KMS-11 (cell line): ENCODE measurements around the gene UBN1.

Experiments
- H2AFZ ChIP-seq: fragments of 200-600 bp; sonication (generic); 2 replicates; pipeline ENCODE4 v1.6.1; 2016; ENCODE audit warnings: antibody characterized with exemption, mixed run types, low read depth
- H3K27ac ChIP-seq: fragments of 200-600 bp; sonication (generic); 2 replicates; pipeline ENCODE4 v1.6.1; 2016; ENCODE audit warnings: mild to moderate bottlenecking, mixed run types
- H3K27me3 ChIP-seq: fragments of 200-600 bp; sonication (generic); 2 replicates; pipeline ENCODE4 v1.6.1; 2017; ENCODE audit warnings: mild to moderate bottlenecking, low read depth, mixed run types, moderate library complexity; ENCODE audit not compliant: insufficient read depth
- H3K36me3 ChIP-seq: fragments of 200-600 bp; sonication (generic); 2 replicates; pipeline ENCODE4 v1.6.1; 2017; ENCODE audit warnings: mild to moderate bottlenecking, mixed run types; ENCODE audit not compliant: insufficient read depth
- H3K4me1 ChIP-seq: fragments of 200-600 bp; sonication (generic); 2 replicates; pipeline ENCODE4 v1.6.1; 2016; ENCODE audit warnings: mild to moderate bottlenecking, low read depth, mixed run types; ENCODE audit not compliant: poor library complexity, severe bottlenecking
- H3K4me2 ChIP-seq: fragments of 200-600 bp; sonication (generic); 2 replicates; pipeline ENCODE4 v1.7.0; 2016; ENCODE audit warnings: mild to moderate bottlenecking, mixed run types
- H3K4me3 ChIP-seq: fragments of 200-600 bp; sonication (generic); IDR thresholded peaks from 2 replicates; pipeline ENCODE4 v1.6.1; 2017; ENCODE audit warnings: low read depth, low read length, mixed read lengths; ENCODE audit not compliant: insufficient read depth
- H3K79me2 ChIP-seq: fragments of 200-600 bp; sonication (generic); 2 replicates; pipeline ENCODE4 v1.6.1; 2016; ENCODE audit warnings: low read depth, mixed run types; ENCODE audit not compliant: insufficient read depth
- H3K9ac ChIP-seq: fragments of 200-600 bp; sonication (generic); 2 replicates; pipeline ENCODE4 v1.6.1; 2016; ENCODE audit warnings: mild to moderate bottlenecking, mixed run types
- H4K20me1 ChIP-seq: fragments of 200-600 bp; sonication (generic); 2 replicates; pipeline ENCODE4 v1.6.1; 2016; ENCODE audit warnings: mild to moderate bottlenecking, mixed run types; ENCODE audit not compliant: insufficient read depth
- TF ChIP-seq, protein P1 (sequence below): fragments of 200-600 bp; sonication (generic); conservative IDR thresholded peaks from 2 replicates; pipeline ENCODE4 v1.6.1; 2017; ENCODE audit warnings: low read depth, mild to moderate bottlenecking, antibody characterized with exemption, low read length, moderate library complexity, mixed read lengths

UBN1 gene

DNA sequence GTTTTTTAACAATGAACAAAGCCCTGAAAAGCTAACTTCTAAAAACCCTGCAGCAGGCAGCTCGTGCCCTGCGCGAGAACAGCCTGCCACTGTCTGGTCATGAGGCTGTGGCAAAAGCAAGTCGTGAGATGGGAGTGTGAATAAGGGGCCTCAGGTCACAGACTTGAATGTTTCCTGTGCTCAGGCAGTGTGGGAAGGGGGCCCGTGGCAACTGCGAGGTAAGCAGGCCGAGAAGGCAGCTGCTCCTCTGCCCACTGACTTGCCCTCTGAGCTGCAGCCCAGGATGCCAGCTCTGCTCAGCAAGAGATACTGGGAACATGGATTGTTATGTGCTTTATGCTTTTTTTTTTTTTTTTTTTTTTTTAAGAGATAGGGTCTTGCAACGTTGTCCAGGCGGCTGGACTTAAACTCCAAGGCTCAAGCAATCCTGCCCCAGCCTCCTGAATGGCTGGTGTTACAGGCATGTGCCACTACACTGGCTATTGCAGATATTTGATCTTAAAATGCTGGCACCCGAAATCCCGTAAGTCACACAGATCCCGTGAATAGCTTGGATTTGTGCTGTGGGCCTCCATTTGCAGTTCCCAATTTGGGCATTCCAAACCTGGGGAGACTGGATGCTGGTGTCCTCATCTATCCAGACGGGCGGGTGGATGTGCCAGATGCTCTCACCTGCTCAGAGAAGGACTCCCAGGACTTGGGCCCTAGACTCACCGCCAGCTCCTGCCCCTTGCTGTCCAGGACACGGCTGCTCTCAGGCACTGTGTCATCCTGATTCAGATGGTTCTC lies 44.0 kb downstream of the UBN1 start:
- H3K79me2 ChIP-seq: no peaks in the 10 kb centered on the region
- H3K4me2 ChIP-seq: no peak overlapping the region
- H3K9ac ChIP-seq: no peak overlapping the region
- H4K20me1 ChIP-seq: no peaks in the 10 kb centered on the region
- TF ChIP-seq, protein P1, sequence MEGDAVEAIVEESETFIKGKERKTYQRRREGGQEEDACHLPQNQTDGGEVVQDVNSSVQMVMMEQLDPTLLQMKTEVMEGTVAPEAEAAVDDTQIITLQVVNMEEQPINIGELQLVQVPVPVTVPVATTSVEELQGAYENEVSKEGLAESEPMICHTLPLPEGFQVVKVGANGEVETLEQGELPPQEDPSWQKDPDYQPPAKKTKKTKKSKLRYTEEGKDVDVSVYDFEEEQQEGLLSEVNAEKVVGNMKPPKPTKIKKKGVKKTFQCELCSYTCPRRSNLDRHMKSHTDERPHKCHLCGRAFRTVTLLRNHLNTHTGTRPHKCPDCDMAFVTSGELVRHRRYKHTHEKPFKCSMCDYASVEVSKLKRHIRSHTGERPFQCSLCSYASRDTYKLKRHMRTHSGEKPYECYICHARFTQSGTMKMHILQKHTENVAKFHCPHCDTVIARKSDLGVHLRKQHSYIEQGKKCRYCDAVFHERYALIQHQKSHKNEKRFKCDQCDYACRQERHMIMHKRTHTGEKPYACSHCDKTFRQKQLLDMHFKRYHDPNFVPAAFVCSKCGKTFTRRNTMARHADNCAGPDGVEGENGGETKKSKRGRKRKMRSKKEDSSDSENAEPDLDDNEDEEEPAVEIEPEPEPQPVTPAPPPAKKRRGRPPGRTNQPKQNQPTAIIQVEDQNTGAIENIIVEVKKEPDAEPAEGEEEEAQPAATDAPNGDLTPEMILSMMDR: no peak
- H3K27ac ChIP-seq: no peak overlapping the region
- H2AFZ ChIP-seq: no peak overlapping the region
- H3K27me3 ChIP-seq: no peaks in the 10 kb centered on the region
- H3K4me3 ChIP-seq: no peak overlapping the region
- no peaks in the 10 kb centered on the region for H3K4me1 ChIP-seq
- no peaks in the 10 kb centered on the region for H3K36me3 ChIP-seq

DNA sequence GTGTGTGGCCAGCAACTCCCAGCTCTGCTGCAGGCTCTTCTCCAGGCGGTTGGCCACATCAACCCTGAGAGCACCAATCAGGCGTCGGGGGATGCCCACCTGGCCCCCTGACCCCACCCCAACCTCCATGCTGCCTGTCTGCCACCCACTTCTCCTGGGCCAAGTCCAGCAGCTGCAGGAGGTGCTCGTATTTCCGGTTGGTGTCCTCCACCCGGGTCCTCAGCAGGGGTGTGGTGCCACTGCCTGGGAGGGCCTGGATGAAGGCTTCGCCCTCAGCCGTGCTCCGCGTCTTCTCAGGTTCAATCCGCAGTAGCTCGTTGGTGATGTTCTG lies 44.6 kb downstream of the UBN1 start:
- TF ChIP-seq, protein P1: no peak
- Histone ChIP-seq H3K27me3 (no peaks in the 10 kb centered on the region), H3K4me2 (no peak overlapping the region), H3K9ac (no peak overlapping the region), H3K4me3 (no peak overlapping the region), H4K20me1 (no peaks in the 10 kb centered on the region), H3K4me1 (no peaks in the 10 kb centered on the region), H3K27ac (no peak overlapping the region), H3K79me2 (no peaks in the 10 kb centered on the region), H2AFZ (no peak overlapping the region), H3K36me3 (no peaks in the 10 kb centered on the region)

DNA sequence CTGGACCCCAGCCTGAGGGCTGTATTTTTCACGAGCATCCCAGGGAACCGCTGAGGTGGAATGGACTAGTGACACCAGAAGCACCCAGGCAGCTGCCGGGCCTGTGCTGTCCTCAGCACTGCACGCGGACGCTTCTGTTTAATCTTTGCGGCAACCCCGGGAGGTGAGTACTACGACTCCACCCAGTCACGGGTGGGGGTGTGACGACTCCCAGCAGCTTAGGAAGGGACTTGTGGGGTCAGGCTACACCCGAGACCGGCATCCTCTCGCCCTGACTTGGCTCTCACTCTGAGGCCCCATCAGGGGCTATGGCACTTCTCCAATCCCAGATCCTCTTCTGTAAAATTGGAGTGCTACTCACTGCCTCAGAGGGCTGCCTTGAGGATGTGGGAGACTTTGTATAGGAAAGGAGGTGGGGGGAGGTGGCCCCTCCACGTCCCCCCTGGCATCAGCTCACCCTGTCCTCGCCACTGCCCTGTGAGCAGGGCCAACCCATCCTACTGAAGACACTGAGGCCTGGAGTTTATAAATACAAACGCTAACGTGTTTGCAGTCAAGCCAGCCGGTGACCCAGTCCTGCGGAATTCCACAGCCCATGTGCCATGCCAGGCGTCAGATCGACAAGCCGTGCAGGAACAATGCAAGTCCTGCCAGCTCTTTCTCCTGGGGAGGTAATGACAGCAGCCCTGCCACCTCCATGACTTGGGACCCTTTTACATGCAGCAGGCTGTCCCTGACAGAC lies 45.3 kb downstream of the UBN1 start:
- no peak overlapping the region for H3K4me3 ChIP-seq
- no peak overlapping the region for H2AFZ ChIP-seq
- no peaks in the 10 kb centered on the region for H3K4me1 ChIP-seq
- H3K79me2 ChIP-seq: no peaks in the 10 kb centered on the region
- H4K20me1 ChIP-seq: no peaks in the 10 kb centered on the region
- no peak overlapping the region for H3K27ac ChIP-seq
- H3K27me3 ChIP-seq: no peaks in the 10 kb centered on the region
- no peaks in the 10 kb centered on the region for H3K36me3 ChIP-seq
- TF ChIP-seq, protein P1: no peak
- H3K9ac ChIP-seq: no peak overlapping the region
- no peak overlapping the region for H3K4me2 ChIP-seq

DNA sequence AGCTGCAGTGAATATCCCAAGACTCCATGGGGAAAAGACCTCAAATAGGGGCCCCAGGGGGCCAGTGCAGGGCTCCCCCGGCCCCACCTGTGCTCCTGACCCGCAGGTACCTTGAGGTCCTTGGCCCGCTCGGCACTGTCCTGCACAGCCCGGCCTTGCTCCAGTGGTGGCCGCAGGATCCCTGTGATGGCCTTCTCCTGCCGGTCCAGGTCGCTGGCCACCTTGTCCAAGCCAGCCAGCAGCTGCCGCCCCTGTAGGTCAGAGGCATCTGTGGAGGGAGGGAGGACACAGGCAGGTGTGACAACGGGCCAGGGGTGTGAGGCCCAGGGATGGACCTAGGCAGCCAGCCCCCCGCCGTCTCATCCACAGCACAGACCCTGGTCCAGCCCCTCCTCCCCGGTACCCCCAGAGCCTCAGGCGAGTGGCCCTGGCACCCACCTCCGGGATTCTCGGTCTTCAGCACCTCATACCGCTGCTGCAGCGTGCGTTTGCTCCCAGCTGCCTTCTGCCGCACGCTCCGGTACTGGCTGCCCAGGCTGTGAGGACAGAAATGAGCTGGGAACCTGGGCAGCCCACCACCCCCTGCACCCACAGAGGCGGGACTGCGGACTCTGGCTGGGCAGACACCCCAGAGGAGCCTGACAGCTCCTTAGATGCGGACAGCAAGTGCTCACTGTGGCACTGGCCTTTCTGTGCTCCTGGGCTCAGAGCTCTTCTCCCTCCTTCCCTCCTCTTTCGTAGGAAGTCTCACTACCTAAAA lies 46.0 kb downstream of the UBN1 start:
- TF ChIP-seq, protein P1: no peak
- Histone ChIP-seq H3K4me3 (no peak overlapping the region), H3K79me2 (no peaks in the 10 kb centered on the region), H3K4me2 (no peak overlapping the region), H3K9ac (no peak overlapping the region), H2AFZ (no peak overlapping the region), H3K36me3 (no peaks in the 10 kb centered on the region), H3K27ac (no peak overlapping the region), H3K27me3 (no peaks in the 10 kb centered on the region), H4K20me1 (no peaks in the 10 kb centered on the region), H3K4me1 (no peaks in the 10 kb centered on the region)
